NCI-H748 (cell line): ENCODE data around the gene ADAM22.

Source experiments
- DNase-seq: peaks from one replicate; lab custom pipeline; 2025; ENCODE audit not compliant: unreplicated experiment; lab: John Stamatoyannopoulos, UW

ADAM22 gene

GRCh38 chr7:88034083-88034695, 100.1 kb downstream of the ADAM22 start:
- no peak for DNase-seq

GRCh38 chr7:88037050-88037449, 103.0 kb downstream of the ADAM22 start:
- no peak for DNase-seq

DNA sequence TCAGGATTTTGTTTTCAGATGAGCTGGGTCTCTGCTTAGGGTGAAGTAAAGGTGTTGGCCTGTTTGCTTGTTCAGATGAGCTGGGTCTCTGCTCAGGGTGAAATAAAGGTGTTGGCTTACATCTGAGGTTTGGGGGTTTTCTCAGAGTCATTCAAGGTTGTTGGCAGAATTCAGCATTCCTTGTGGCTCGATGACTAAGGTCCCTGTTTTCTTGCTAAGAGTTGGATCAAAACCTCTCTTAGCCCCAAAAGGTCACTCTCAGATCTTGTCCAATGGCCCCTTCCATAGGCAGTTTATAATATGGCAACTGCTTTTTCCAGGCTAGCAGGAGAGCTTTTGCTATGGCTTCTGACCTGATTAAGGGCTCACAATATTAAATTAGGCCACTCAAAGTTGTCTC, 106.6 kb downstream of the ADAM22 start:
- DNase-seq: no peak

DNA sequence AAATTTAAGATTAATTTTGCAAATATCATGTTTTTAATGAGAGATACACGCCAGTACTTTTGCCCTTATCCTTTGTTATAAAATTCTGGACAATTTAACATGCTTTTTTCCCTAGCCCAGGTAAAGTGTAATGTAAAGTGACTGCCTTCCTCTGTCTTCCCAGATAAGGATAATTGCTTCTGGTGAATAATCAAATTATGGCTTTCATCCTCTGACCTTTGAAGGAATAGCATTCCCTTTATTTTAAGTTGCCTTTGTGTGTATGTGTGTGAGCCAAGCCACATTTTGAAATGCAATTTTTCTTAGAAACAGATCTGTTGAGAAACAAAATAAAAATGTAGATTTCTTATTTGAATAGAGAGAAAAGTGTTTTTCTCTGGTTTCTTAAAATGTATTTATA, 107.5 kb downstream of the ADAM22 start:
- no peak for DNase-seq

GRCh38 chr7:88042157-88042556, 108.1 kb downstream of the ADAM22 start:
- DNase-seq: no peak

DNA sequence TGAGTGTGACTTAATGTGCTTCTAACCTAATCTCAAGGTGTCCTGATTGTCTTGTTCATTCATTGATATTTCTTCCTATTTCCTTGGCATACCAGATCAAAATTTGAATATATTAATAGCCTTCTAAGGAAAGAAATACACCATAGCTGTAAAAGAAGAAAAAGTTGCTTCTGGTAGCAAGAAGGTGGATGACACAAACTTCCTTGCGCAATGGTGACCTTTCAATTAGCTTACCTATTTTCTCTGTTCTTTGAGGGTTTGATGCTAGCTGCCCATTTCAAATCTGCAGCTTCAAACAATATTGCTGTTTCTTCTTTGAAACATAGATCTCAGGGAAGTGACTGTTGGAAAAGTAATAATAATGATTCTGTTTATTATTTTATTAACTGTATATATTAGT, 108.8 kb downstream of the ADAM22 start:
- no peak for DNase-seq

GRCh38 chr7:88044069-88044468, 110.0 kb downstream of the ADAM22 start:
- no peak for DNase-seq

DNA sequence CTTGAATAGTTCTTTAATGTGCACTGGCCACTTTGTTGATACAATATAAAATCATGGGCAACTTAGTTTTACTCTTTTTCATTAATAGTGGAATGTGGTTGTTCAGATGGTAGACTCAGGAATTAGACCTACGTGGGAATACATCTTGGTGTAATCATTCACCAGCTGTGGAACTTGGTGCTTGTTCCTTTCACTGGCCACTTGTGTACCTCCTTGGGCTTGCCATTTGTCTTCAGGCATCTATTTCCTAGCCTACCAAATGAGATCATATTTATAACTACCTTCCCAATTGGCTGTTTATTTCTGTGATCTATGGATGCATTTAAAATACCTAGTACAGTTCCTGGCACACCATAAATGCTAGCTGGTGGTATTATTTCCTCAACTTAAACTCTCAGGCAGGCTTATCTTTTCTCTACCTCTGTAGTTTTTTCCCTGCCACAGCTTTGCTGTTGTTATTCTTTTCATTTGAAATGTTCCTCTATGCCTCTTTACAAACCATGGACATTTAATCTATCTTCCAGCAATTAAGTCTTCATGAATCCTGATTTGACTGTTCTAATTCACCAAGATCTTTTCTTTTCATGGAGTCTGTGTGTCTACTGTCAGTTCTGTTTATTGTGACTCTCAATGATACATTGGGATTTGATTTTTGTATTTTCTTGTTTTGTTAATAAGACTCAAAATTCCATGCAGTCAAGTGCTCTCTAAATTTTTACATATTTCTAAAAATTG, 113.0 kb downstream of the ADAM22 start:
- DNase-seq: no peak

- DNase-seq: no peak
Measured at GRCh38 chr7:88057655-88058054, 123.6 kb downstream of the ADAM22 start.

DNA sequence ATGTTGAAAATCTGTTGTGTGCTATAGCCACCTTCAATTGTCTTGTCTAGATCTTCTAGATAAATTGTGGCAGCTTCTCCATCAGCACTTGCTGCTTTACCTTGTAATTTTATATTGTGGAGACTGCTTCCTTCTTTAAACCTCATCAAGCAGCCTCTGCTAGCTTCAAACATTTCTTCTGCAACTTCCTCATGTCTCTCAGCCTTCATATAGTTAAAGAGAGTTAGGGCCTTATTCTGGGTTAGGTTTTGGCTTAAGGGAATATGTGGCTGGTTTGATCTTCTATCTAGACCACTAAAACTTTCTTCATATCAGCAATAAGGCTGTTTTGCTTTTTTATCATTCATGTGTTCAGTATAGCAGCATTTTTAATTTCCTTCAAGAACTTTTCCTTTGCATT, 128.2 kb downstream of the ADAM22 start:
- no peak for DNase-seq

- no peak for DNase-seq
Measured at GRCh38 chr7:88069093-88069492, 135.0 kb downstream of the ADAM22 start.

- no peak for DNase-seq
Measured at GRCh38 chr7:88071994-88072714, 138.1 kb downstream of the ADAM22 start.

- DNase-seq: no peak
Measured at GRCh38 chr7:88072715-88073055, 138.6 kb downstream of the ADAM22 start.

DNA sequence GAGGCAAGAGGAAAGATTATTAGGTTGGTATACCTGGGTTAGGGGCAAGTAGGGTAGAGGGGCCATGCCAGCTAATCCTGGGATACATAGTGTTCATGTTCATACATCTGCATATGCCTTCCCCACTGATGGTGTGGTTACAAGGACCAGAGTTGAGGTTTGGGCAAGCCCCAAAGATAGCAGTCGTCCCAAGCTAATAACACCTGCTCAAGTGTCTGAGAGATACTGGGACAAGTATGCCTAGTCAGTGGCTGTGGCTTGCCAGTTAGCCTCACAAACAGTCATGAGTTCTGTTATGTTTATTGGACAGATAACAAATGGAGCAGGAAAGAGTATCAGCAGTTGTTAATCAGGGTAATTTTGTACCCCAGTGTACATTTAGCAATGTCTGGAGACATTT, 139.6 kb downstream of the ADAM22 start:
- no peak for DNase-seq

GRCh38 chr7:88075216-88075615, 141.2 kb downstream of the ADAM22 start:
- DNase-seq: no peak

GRCh38 chr7:88083883-88084282, 149.8 kb downstream of the ADAM22 start:
- DNase-seq: no peak

DNA sequence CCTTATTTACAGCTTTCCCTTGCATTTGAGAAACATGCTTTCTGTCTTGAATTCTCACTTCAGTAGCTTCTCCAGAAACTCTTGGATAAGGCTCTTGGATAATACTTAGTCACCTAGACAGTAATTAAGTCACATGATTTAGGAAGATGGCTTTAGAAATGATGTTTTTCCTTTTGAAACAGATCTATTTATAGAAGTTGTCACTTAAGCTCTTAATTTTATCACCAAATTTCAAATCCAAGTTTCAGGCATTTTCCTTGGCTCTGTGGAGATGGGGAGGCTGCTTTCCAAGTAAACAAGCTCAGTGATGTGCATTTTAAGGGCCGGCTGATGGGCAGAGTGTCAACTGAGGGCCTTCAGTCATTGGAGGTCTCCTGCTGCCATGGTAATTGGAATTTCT, 155.5 kb downstream of the ADAM22 start:
- no peak for DNase-seq

GRCh38 chr7:88090240-88090639, 156.2 kb downstream of the ADAM22 start:
- DNase-seq: no peak

GRCh38 chr7:88090671-88091070, 156.6 kb downstream of the ADAM22 start:
- DNase-seq: no peak

GRCh38 chr7:88091988-88092675, 158.1 kb downstream of the ADAM22 start:
- DNase-seq: peak; percentile 65

DNA sequence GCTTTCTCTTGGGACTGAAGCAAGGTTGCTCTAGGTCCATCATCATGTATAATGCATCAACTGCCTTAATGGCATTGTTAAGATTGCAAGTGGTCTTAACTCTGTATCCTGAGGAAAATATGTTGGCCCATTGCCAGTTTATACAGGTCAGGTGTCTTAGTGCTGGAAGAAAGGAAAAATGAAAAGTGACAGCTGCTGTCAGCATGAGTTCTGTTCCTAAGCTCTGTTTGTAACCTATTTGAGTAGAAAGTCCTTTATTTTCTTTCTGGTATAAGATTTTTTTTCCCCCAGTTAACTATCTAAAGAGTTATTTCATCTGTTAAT, 158.6 kb downstream of the ADAM22 start:
- peak; percentile 66 for DNase-seq

- DNase-seq: no peak
Measured at GRCh38 chr7:88101769-88102168, 167.7 kb downstream of the ADAM22 start.
